ENCODE data around the gene RGMB.
"Not testable (repeated sequence)": the region's sequence is repeated elsewhere in the genome, so short reads cannot be mapped to it uniquely, and the experiment has no call there.

Gene RGMB

DNA sequence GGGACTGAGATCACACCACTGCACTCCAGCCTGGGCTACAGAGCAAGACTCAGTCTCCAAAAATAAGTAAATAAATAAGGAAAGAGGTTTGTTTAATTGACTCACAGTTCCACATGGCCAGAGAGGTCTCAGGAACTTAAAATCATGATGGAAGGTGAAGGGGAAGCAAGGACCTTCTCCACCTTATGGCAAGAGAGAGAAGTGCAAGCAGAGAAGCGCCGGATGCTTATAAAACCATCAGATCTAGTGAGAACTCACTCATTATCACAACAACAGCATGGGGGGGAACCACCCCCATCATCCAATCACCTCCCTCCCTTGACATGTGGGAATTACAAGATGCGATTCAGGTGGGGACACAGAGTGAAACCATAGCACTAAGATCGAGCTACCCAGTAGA is 22.8 kb upstream of the RGMB start:
- no peaks in the 10 kb centered on the region for H3K9me3 ChIP-seq (ENCODE audit: severe bottlenecking)
- TF ChIP-seq, protein P1, sequence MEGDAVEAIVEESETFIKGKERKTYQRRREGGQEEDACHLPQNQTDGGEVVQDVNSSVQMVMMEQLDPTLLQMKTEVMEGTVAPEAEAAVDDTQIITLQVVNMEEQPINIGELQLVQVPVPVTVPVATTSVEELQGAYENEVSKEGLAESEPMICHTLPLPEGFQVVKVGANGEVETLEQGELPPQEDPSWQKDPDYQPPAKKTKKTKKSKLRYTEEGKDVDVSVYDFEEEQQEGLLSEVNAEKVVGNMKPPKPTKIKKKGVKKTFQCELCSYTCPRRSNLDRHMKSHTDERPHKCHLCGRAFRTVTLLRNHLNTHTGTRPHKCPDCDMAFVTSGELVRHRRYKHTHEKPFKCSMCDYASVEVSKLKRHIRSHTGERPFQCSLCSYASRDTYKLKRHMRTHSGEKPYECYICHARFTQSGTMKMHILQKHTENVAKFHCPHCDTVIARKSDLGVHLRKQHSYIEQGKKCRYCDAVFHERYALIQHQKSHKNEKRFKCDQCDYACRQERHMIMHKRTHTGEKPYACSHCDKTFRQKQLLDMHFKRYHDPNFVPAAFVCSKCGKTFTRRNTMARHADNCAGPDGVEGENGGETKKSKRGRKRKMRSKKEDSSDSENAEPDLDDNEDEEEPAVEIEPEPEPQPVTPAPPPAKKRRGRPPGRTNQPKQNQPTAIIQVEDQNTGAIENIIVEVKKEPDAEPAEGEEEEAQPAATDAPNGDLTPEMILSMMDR (IDR thresholded peaks at IDR 0.05; ENCODE audit: low read depth, low read length): peak; percentile 60
- H3K27me3 ChIP-seq (ENCODE audit: insufficient read depth, low read depth, severe bottlenecking): peaks cover 2% of the 10 kb centered on the region
- no peak overlapping the region for H3K4me3 ChIP-seq (ENCODE audit: low read depth, low read length)
- no peaks in the 10 kb centered on the region for H3K36me3 ChIP-seq
- DNase-seq: no peak
- no peak overlapping the region for H3K27ac ChIP-seq

DNA sequence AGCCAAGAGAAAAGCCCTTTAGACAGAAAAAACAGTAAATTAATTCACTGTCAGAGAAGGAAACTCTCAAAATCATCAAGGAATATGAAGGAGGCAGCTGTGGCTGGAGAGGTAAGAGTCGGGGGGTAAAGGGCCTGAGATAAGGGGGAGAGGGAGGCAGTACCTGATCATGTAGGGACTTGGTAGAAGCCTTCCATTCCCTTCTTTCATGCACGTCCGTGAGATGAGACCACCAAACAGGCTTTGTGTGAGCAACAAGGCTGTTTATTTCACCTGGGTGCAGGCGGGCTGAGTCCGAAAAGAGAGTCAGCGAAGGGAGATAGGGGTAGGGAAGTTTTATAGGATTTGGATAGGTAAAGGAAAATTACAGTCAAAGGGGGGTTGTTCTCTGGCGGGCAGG is 21.1 kb upstream of the RGMB start:
- H3K9me3 ChIP-seq (ENCODE audit: severe bottlenecking); H3K36me3 ChIP-seq; H3K4me3 ChIP-seq (ENCODE audit: low read depth, low read length); H3K27me3 ChIP-seq (ENCODE audit: insufficient read depth, low read depth, severe bottlenecking); H3K27ac ChIP-seq; DNase-seq: not testable (repeated sequence)

DNA sequence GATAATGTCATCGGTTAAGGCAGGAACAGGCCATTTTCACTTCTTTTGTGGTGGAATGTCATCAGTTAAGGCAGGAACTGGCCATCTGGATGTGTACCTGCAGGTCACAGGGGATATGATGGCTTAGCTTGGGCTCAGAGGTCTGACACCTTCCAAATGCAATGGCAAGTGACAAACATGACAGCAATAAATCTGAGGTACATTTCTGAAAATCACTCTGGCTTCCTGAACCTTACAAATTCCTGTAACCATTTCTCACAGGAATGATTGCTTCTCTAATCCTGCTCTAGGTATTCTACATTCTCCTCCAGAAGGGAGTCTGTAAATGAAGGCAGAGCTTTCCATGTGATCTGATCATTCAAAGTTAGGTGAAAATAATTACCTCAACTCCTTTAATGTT is 20.7 kb upstream of the RGMB start:
- not testable (repeated sequence) for H3K9me3 ChIP-seq (ENCODE audit: severe bottlenecking); H3K4me3 ChIP-seq (ENCODE audit: low read depth, low read length); DNase-seq; H3K27ac ChIP-seq; H3K36me3 ChIP-seq; H3K27me3 ChIP-seq (ENCODE audit: insufficient read depth, low read depth, severe bottlenecking)

DNA sequence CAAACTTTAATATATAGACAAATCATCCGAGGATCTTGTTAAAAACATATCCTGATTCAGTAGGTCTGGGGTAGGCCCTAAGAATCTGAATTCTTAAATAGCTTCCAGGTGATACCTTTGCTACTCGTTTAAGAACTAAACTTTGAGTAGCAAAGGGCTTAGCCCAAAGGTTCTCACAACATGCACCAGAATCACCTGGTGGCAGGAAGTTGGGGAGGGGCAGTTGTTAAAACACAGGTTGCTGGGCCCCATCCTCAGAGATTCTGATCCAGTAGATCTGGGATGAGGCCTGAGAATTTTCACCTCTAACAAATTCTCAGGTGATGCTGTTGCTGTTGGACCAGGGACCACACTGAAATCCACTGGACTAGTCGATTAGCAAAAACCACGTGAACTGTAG is 20.0 kb upstream of the RGMB start:
- Histone ChIP-seq H3K27me3 (ENCODE audit: insufficient read depth, low read depth, severe bottlenecking) (peaks cover 2% of the 10 kb centered on the region), H3K9me3 (ENCODE audit: severe bottlenecking) (no peaks in the 10 kb centered on the region), H3K4me3 (ENCODE audit: low read depth, low read length) (no peak overlapping the region), H3K36me3 (no peaks in the 10 kb centered on the region), H3K27ac (no peak overlapping the region)
- TF ChIP-seq, protein P1 (IDR thresholded peaks at IDR 0.05; ENCODE audit: low read depth, low read length): no peak
- no peak for DNase-seq

DNA sequence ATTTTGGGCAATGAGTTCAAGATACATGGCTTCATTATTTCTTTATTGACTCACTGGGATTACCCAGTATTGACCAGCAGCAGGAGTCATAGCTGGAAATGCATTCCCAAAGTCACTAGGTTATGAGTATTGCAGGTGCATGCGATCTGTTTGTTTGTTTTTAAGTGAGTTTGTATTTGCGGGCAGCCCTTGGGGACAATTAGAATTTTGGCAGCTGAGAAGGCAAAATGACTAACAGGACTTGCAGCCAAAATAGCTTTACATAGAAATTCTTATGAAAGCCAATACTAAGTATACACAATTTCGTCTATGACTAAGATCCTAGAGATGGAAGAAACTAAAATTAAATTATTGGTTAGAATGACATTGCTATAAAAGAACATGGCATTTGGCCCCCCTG is 18.1 kb upstream of the RGMB start:
- H3K4me3 ChIP-seq (ENCODE audit: low read depth, low read length): no peak overlapping the region
- H3K9me3 ChIP-seq (ENCODE audit: severe bottlenecking): no peaks in the 10 kb centered on the region
- no peaks in the 10 kb centered on the region for H3K36me3 ChIP-seq
- no peak overlapping the region for H3K27ac ChIP-seq
- TF ChIP-seq, protein P1 (IDR thresholded peaks at IDR 0.05; ENCODE audit: low read depth, low read length): no peak
- H3K27me3 ChIP-seq (ENCODE audit: insufficient read depth, low read depth, severe bottlenecking): peaks cover 2% of the 10 kb centered on the region
- DNase-seq: no peak

DNA sequence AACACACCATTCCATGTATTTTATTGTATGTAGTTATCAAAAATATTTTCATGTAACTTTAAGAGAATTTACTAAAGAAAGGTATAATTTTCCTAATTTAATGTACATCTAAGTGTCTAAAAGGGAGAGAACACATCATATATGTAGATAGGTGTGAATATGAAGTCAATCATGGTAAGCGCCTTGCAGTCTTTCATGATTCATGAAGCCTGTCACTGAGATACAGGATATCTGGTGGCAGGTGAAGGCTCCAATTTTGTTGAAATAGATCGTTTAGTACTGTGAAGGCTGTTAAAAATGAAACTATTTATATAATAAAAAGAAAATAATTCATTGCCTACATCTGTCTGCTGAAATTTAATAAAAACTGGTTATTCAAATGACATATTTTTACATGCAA is 15.5 kb upstream of the RGMB start:
- TF ChIP-seq, protein P1 (IDR thresholded peaks at IDR 0.05; ENCODE audit: low read depth, low read length): no peak
- Histone ChIP-seq H3K36me3 (no peaks in the 10 kb centered on the region), H3K27ac (no peak overlapping the region), H3K27me3 (ENCODE audit: insufficient read depth, low read depth, severe bottlenecking) (no peaks in the 10 kb centered on the region), H3K4me3 (ENCODE audit: low read depth, low read length) (no peak overlapping the region), H3K9me3 (ENCODE audit: severe bottlenecking) (no peaks in the 10 kb centered on the region)
- DNase-seq: no peak

DNA sequence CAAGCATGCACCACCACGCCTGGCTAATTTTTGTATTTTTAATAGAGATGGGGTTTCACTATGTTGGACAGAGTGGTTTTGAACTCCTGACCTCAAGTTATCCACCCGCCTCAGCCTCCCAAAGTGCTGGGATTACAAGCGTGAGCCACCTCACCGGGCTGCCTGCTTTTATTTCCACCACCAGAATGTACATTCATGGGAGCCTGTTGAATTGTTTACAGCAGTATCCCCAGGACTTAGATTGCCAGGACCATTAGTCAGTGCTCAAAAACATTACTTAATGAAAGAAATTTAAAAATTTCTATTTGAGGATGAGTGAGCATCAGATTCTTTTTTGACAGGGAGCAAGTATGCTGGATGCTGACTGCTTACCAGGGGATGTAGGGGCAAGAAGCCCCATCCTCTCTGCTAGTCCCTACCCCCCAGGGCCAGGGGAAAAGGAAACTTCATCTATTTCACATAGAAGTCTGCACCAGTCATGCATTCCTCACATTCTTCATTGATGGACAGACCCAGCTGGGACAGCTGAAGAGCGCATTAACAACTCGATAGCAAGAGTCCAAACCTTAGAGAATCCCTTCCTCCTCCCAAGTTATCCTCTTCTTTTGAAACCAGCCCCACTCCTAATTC is 10.3 kb upstream of the RGMB start:
- Histone ChIP-seq H3K9me3 (ENCODE audit: severe bottlenecking) (no peaks in the 10 kb centered on the region), H3K4me3 (ENCODE audit: low read depth, low read length) (no peak overlapping the region), H3K36me3 (no peaks in the 10 kb centered on the region), H3K27ac (no peak overlapping the region), H3K27me3 (ENCODE audit: insufficient read depth, low read depth, severe bottlenecking) (no peaks in the 10 kb centered on the region)
- no peak for DNase-seq
- TF ChIP-seq, protein P1 (IDR thresholded peaks at IDR 0.05; ENCODE audit: low read depth, low read length): no peak
